ENCODE data around the gene CREB5. TPM values are rescaled to one million over a fixed set of nuclear protein-coding genes. Genes with fewer than 3 reads are reported as not detected.
A peak's percentile ranks its signal among the peaks of the same experiment; 100 is the strongest.

Gene CREB5
- total RNA-seq, 4 donors from 2014 or later: 6.6 to 18.6 (median 12.6) TPM

GRCh38 chr7:28433039-28433438 lies 20.7 kb downstream of the CREB5 start:
- Histone ChIP-seq H3K36me3 (no peaks in the 10 kb centered on the region), H3K4me3 (no peak overlapping the region), H3K9me3 (no peaks in the 10 kb centered on the region), H3K4me1 (peaks cover 0 to 20% (median 14%) of the 10 kb centered on the region in 4 donors), H3K27ac (replicated peaks in 1 of 4) (no peak overlapping the region), H3K27me3 (no peaks in the 10 kb centered on the region)
- DNase-seq (ENCODE audit: extremely low spot score): no peak
- 56% methylated on average over 2 of the region's 2 CpGs for WGBS
- intact Hi-C loops (cut with DNase I): no loop called here
- TF ChIP-seq, protein P1, sequence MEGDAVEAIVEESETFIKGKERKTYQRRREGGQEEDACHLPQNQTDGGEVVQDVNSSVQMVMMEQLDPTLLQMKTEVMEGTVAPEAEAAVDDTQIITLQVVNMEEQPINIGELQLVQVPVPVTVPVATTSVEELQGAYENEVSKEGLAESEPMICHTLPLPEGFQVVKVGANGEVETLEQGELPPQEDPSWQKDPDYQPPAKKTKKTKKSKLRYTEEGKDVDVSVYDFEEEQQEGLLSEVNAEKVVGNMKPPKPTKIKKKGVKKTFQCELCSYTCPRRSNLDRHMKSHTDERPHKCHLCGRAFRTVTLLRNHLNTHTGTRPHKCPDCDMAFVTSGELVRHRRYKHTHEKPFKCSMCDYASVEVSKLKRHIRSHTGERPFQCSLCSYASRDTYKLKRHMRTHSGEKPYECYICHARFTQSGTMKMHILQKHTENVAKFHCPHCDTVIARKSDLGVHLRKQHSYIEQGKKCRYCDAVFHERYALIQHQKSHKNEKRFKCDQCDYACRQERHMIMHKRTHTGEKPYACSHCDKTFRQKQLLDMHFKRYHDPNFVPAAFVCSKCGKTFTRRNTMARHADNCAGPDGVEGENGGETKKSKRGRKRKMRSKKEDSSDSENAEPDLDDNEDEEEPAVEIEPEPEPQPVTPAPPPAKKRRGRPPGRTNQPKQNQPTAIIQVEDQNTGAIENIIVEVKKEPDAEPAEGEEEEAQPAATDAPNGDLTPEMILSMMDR (IDR thresholded peaks at IDR 0.05): no peak
- peak in 1 of 2 donors; percentile 17 for TF ChIP-seq POLR2AphosphoS5 (IDR thresholded peaks at IDR 0.05)

DNA sequence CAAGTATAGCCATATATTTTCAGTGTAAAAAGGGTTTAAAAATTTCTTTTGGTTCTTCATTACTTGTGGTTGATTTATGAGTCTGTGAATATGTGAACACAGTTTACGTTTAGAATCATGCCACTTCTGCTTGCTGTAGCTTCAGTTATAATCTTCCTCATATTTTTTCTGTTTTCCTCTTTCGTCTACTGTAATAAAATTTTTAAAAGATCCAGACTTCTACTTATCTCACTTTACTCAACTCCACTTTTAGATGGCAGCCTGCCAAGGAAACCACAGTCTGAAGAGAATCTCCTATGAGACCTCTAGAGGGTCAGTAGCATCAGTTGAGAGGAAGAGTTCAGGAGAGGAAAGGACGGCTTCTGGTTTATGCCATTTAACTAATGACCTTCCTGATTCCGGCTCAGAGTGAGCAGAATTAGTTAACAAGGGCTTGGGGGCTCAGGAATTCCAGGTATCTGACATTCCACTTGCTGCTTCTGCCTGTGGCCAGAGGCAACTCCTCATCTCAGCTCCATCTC lies 21.4 kb downstream of the CREB5 start:
- H3K36me3 ChIP-seq: no peaks in the 10 kb centered on the region
- TF ChIP-seq POLR2AphosphoS5 (IDR thresholded peaks at IDR 0.05): no peak
- TF ChIP-seq EP300 (IDR thresholded peaks at IDR 0.05): no peak
- TF ChIP-seq, protein P1 (IDR thresholded peaks at IDR 0.05): no peak
- no peak for TF ChIP-seq POLR2A (IDR thresholded peaks at IDR 0.05; ENCODE audit: low read depth)
- no peak overlapping the region for H3K4me3 ChIP-seq
- DNase-seq (ENCODE audit: extremely low spot score): no peak
- intact Hi-C loops (cut with DNase I): no loop called here
- no peaks in the 10 kb centered on the region for H3K27me3 ChIP-seq
- 46% methylated on average over 4 of the region's 4 CpGs for WGBS
- H3K27ac ChIP-seq (replicated peaks in 1 of 4): no peak overlapping the region
- peaks cover 0 to 20% (median 13%) of the 10 kb centered on the region in 4 donors for H3K4me1 ChIP-seq
- no peaks in the 10 kb centered on the region for H3K9me3 ChIP-seq

- no peak for DNase-seq (ENCODE audit: extremely low spot score)
- no peak overlapping the region for H3K4me3 ChIP-seq
- intact Hi-C loops (cut with DNase I): no loop called here
- H3K4me1 ChIP-seq: peaks cover 0 to 20% (median 13%) of the 10 kb centered on the region in 4 donors
- TF ChIP-seq POLR2A (IDR thresholded peaks at IDR 0.05; ENCODE audit: low read depth): no peak
- TF ChIP-seq, protein P1 (IDR thresholded peaks at IDR 0.05): no peak
- TF ChIP-seq EP300 (IDR thresholded peaks at IDR 0.05): no peak
- TF ChIP-seq POLR2AphosphoS5 (IDR thresholded peaks at IDR 0.05): no peak
- no peak overlapping the region for H3K27ac ChIP-seq (replicated peaks in 1 of 4)
- no peaks in the 10 kb centered on the region for H3K36me3 ChIP-seq
- H3K9me3 ChIP-seq: no peaks in the 10 kb centered on the region
- no peaks in the 10 kb centered on the region for H3K27me3 ChIP-seq
- 82% methylated on average over 1 of the region's 1 CpG for WGBS
Measured at GRCh38 chr7:28434510-28434909, 22.2 kb downstream of the CREB5 start.

DNA sequence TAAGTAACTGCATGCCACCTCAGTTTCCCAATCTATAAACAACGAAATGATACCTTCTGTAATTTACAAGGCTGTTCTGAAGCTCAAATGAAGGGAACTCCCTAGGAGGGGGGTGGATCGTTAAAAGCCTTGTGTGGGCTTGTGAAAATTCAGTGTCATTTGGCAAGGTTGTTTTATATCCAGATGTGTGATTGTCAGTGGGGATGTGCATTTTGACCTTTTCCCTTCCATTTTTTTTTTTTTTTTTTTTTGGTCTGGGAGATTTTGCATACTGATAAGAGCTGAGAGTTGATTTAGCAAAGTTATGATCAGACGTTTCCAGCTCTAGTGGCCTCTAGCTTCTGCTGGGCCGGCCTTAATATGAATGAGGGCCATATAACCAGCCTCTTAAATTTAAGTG lies 22.8 kb downstream of the CREB5 start:
- intact Hi-C loops (cut with DNase I): loop anchor here (5.0 kb wide), 1 partner anchor 97 kb away; no protein-coding TSS in a partner anchor
- no peak for TF ChIP-seq POLR2AphosphoS5 (IDR thresholded peaks at IDR 0.05)
- TF ChIP-seq, protein P1 (IDR thresholded peaks at IDR 0.05): no peak
- no peak for TF ChIP-seq EP300 (IDR thresholded peaks at IDR 0.05)
- no peak for TF ChIP-seq POLR2A (IDR thresholded peaks at IDR 0.05; ENCODE audit: low read depth)

More for the DNA sequence above, 22.8 kb downstream of the CREB5 start:
- no peak overlapping the region for H3K27ac ChIP-seq (replicated peaks in 1 of 4)
- H3K27me3 ChIP-seq: no peaks in the 10 kb centered on the region
- WGBS: 69% methylated on average over 4 of the region's 4 CpGs
- DNase-seq (ENCODE audit: extremely low spot score): no peak
- no peaks in the 10 kb centered on the region for H3K36me3 ChIP-seq
- H3K9me3 ChIP-seq: no peaks in the 10 kb centered on the region
- no peak overlapping the region for H3K4me3 ChIP-seq
- H3K4me1 ChIP-seq: peaks cover 0 to 20% (median 13%) of the 10 kb centered on the region in 4 donors

Measured in esophagus muscularis mucosa (tissue), 4 donors.